Chondrocyte (in vitro differentiated cells): ENCODE results near the gene HACD2. TPM values are rescaled to one million over a fixed set of nuclear protein-coding genes. Genes with fewer than 3 reads are reported as not detected.

Experiments used
- DNase-seq: peaks from one replicate; pipeline ENCODE4 v3.0.0; 2021; ENCODE audit warnings: mixed read lengths, low spot score
- H3K27ac Mint-ChIP-seq: one replicate; pipeline ENCODE4 v1.8.0; 2021; ENCODE audit warnings: mild to moderate bottlenecking, moderate library complexity, mixed read lengths; ENCODE audit not compliant: unreplicated experiment
- H3K27me3 Mint-ChIP-seq: 2 replicates; pipeline ENCODE4 v1.8.0; 2021; ENCODE audit warnings: low read depth, mixed read lengths
- H3K36me3 Mint-ChIP-seq: 2 replicates; pipeline ENCODE4 v1.8.0; 2021; ENCODE audit warnings: low read depth, mixed read lengths
- H3K4me1 Mint-ChIP-seq: 2 replicates; pipeline ENCODE4 v1.8.0; 2021; ENCODE audit warnings: low read depth, mild to moderate bottlenecking, mixed read lengths
- H3K4me3 Mint-ChIP-seq: one replicate; pipeline ENCODE4 v1.8.0; 2021; ENCODE audit warnings: mild to moderate bottlenecking, moderate library complexity, mixed read lengths; ENCODE audit not compliant: unreplicated experiment
- H3K9me3 Mint-ChIP-seq: 2 replicates; pipeline ENCODE4 v1.8.0; 2021; ENCODE audit warnings: low read depth, mixed read lengths
- total RNA-seq: library from RNA; stranded (reverse); gene quantifications from 3 replicates; pipeline ENCODE4 v1.2.1, GENCODE V29; 2021
- TF ChIP-seq, protein P1 (sequence below): fragments of 200-600 bp; sonication (generic); IDR thresholded peaks from 2 replicates; pipeline ENCODE4 v1.5.0; 2021; ENCODE audit warnings: antibody characterized with exemption, mild to moderate bottlenecking, moderate library complexity

HACD2 gene
- total RNA-seq, 1 donor from 2014 or later, result 79.0 TPM

DNA sequence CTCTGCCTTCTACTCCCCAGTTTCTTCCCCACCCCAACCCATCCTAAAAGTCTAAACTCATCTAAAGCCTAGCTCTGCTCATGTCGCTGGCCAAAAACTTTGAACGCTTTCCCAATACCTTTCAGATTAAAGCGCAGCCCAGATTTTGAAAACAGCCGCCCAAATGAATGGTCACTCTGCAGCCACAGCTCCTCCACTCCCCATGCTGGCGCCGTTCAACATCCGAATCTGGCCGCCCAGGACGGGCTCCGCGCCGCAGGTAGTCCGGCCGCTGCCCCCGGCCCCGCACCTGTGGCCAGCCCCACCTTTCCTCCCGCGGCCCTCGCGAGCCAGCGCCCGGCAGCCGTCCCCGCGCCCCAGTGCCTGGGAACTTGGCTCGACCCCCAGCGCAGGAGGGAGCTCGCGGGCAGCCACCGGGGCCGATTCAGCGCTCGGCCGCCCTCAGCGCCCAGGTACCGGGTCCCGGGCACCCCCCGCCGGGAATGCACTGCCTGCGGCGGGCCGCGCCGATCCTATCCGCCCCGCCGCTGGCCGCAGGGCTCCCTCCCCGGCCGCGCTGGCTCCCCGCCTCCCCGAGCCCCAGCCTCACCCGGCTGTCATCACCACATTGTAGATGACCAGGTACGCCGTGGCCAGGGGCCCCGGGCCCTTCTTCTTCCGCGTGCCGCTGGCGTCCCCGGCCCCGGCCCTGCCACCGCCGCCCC, 417 bp downstream of the HACD2 start:
- peaks cover 11% of the 10 kb centered on the region for H3K36me3 Mint-ChIP-seq
- TF ChIP-seq, protein P1, sequence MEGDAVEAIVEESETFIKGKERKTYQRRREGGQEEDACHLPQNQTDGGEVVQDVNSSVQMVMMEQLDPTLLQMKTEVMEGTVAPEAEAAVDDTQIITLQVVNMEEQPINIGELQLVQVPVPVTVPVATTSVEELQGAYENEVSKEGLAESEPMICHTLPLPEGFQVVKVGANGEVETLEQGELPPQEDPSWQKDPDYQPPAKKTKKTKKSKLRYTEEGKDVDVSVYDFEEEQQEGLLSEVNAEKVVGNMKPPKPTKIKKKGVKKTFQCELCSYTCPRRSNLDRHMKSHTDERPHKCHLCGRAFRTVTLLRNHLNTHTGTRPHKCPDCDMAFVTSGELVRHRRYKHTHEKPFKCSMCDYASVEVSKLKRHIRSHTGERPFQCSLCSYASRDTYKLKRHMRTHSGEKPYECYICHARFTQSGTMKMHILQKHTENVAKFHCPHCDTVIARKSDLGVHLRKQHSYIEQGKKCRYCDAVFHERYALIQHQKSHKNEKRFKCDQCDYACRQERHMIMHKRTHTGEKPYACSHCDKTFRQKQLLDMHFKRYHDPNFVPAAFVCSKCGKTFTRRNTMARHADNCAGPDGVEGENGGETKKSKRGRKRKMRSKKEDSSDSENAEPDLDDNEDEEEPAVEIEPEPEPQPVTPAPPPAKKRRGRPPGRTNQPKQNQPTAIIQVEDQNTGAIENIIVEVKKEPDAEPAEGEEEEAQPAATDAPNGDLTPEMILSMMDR, result peak; percentile 70
- H3K4me1 Mint-ChIP-seq, result peaks cover 35% of the 10 kb centered on the region
- peak; percentile 86 for DNase-seq
- no peaks in the 10 kb centered on the region for H3K9me3 Mint-ChIP-seq
- no peaks in the 10 kb centered on the region for H3K27me3 Mint-ChIP-seq
- H3K27ac Mint-ChIP-seq, result peak overlapping the region; percentile 82
- no peak overlapping the region for H3K4me3 Mint-ChIP-seq

DNA sequence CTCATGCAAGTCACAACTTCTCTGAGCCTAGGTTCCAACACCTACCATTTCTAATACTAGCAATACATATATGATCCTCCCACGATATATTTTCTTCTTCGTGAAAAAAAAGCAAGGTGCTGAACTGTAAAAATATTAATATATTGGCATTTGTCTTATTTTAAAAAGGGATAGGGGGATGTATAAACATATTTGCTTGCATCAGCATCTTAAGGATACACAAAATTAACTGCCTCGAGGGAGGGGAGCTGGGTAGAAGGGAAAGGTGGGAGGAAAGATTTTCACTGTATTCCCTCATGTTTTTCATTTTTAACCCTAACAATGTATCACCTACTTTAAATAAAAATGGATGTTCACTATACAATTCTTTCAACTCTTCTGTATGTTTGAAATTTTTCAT, 1.3 kb downstream of the HACD2 start:
- peaks cover 16% of the 10 kb centered on the region for H3K36me3 Mint-ChIP-seq
- TF ChIP-seq, protein P1, result no peak
- no peak overlapping the region for H3K27ac Mint-ChIP-seq
- no peaks in the 10 kb centered on the region for H3K27me3 Mint-ChIP-seq
- no peak for DNase-seq
- peaks cover 37% of the 10 kb centered on the region for H3K4me1 Mint-ChIP-seq
- no peaks in the 10 kb centered on the region for H3K9me3 Mint-ChIP-seq
- H3K4me3 Mint-ChIP-seq, result no peak overlapping the region

- no peak for DNase-seq
- H3K27me3 Mint-ChIP-seq, result no peaks in the 10 kb centered on the region
- H3K9me3 Mint-ChIP-seq, result no peaks in the 10 kb centered on the region
- peaks cover 19% of the 10 kb centered on the region for H3K36me3 Mint-ChIP-seq
- H3K27ac Mint-ChIP-seq, result peak overlapping the region; percentile 57
- peaks cover 37% of the 10 kb centered on the region for H3K4me1 Mint-ChIP-seq
- TF ChIP-seq, protein P1, result no peak
- no peak overlapping the region for H3K4me3 Mint-ChIP-seq
Measured at GRCh38 chr3:123582315-123582714, 2.5 kb downstream of the HACD2 start.

- TF ChIP-seq, protein P1, result no peak
- peaks cover 22% of the 10 kb centered on the region for H3K36me3 Mint-ChIP-seq
- no peaks in the 10 kb centered on the region for H3K9me3 Mint-ChIP-seq
- H3K4me1 Mint-ChIP-seq, result peaks cover 25% of the 10 kb centered on the region
- H3K27ac Mint-ChIP-seq, result no peak overlapping the region
- H3K4me3 Mint-ChIP-seq, result no peak overlapping the region
- no peaks in the 10 kb centered on the region for H3K27me3 Mint-ChIP-seq
- no peak for DNase-seq
Measured at GRCh38 chr3:123576122-123576521, 8.7 kb downstream of the HACD2 start.

GRCh38 chr3:123571973-123572365, 12.9 kb downstream of the HACD2 start:
- DNase-seq, result no peak
- Mint-ChIP-seq H3K27me3 (no peaks in the 10 kb centered on the region), H3K27ac (no peak overlapping the region), H3K36me3 (peaks cover 16% of the 10 kb centered on the region), H3K4me1 (peaks cover 20% of the 10 kb centered on the region), H3K4me3 (no peak overlapping the region), H3K9me3 (no peaks in the 10 kb centered on the region)
- TF ChIP-seq, protein P1, result no peak
